Right ventricle myocardium inferior (tissue), 1 donor: ENCODE measurements around the gene ARHGAP30. TPM values are rescaled to one million over a fixed set of nuclear protein-coding genes. Genes with fewer than 3 reads are reported as not detected.
"Not testable (repeated sequence)": the region's sequence is repeated elsewhere in the genome, so short reads cannot be mapped to it uniquely, and the experiment has no call there.

ENCODE experiments used
- ATAC-seq: fragments of 200-7000 bp; cut with Tn5 transposase; one replicate; pipeline ENCODE4 v1.9.1; 2020; ENCODE audit warnings: mild to moderate bottlenecking, moderate library complexity
- DNase-seq: peaks from one replicate; pipeline ENCODE4 v3.0.0; 2021; ENCODE audit errors: missing footprints
- intact Hi-C: fragments of 100-400 bp; cut with DNase I; formaldehyde crosslinking; loops from one replicate; pipeline ENCODE4 v1.11.0; 2022
- long read RNA-seq: library from polyadenylated mRNA; unstranded; transcript quantifications from one replicate; pipeline ENCODE4 v2.0.0, GENCODE V29; 2021
- total RNA-seq: library from RNA; stranded (reverse); fragmentation: NEBNext Ultra II Directional; extraction: Animal tissue kit (Norgen Biotek cat#: 25700); gene quantifications from one replicate; pipeline ENCODE4 v1.2.1, GENCODE V29; 2021
- donor health status: DM: no; HTN: yes; CAD: no; lungs with severe emphysema.

The ARHGAP30 gene
- 3.7 TPM for total RNA-seq
- long read RNA-seq, full-length matches to known transcripts: 1 of 3 reads
- long read RNA-seq, partial matches to known transcripts: 0 of 3 reads
- long read RNA-seq, other reads (novel, unspliced or antisense): 2 of 3 reads

GRCh38 chr1:161069731-161070270, at the start of gene ARHGAP30:
Gene ARHGAP30 (minus strand): TSS chr1:161069891. CDS start chr1:161069624, 267 bp downstream.
- intact Hi-C loops: no loop called here
- ATAC-seq (peak; percentile 56), DNase-seq (peak; percentile 92)

- intact Hi-C loops: loop anchor here (1.0 to 5.0 kb wide), 2 partner anchors 14 to 76 kb away; partner anchors contain the start of gene DEDD
- DNase-seq (peak; percentile 94), ATAC-seq (peak; percentile 89)
Measured at GRCh38 chr1:161117759-161118581, 48.3 kb upstream of the ARHGAP30 start, which contains the start of the genes NIT1 and PFDN2. Gene NIT1 (plus strand): TSS chr1:161118105. CDS start chr1:161118177, 72 bp downstream. Gene PFDN2 (minus strand): TSS chr1:161118037. CDS start chr1:161118026, 11 bp downstream.

- not testable (repeated sequence) for DNase-seq, ATAC-seq
- intact Hi-C loops: loop anchor here (5.0 kb wide), 1 partner anchor 74 kb away; no protein-coding TSS in a partner anchor
Measured at GRCh38 chr1:161115961-161116360, 46.3 kb upstream of the ARHGAP30 start.

GRCh38 chr1:161115132-161115711, 45.5 kb upstream of the ARHGAP30 start:
- DNase-seq: no peak
- intact Hi-C loops: loop anchor here (5.0 kb wide), 1 partner anchor 73 kb away; no protein-coding TSS in a partner anchor

GRCh38 chr1:161114556-161114955, 44.9 kb upstream of the ARHGAP30 start:
- DNase-seq (no peak), ATAC-seq (no peak)
- intact Hi-C loops: no loop called here

More at GRCh38 chr1:161115132-161115711, 45.5 kb upstream of the ARHGAP30 start:
- no peak for ATAC-seq

GRCh38 chr1:161113915-161114314, 44.2 kb upstream of the ARHGAP30 start:
- DNase-seq (no peak), ATAC-seq (no peak)
- intact Hi-C loops: no loop called here

- DNase-seq (no peak), ATAC-seq (no peak)
- intact Hi-C loops: no loop called here
Measured at GRCh38 chr1:161111527-161111926, 41.8 kb upstream of the ARHGAP30 start.

GRCh38 chr1:161111117-161111516, 41.4 kb upstream of the ARHGAP30 start:
- ATAC-seq: no peak
- intact Hi-C loops: no loop called here
- no peak for DNase-seq

GRCh38 chr1:161106431-161106830, 36.7 kb upstream of the ARHGAP30 start:
- ATAC-seq (no peak), DNase-seq (no peak)
- intact Hi-C loops: no loop called here

- ATAC-seq (no peak), DNase-seq (no peak)
- intact Hi-C loops: no loop called here
Measured at GRCh38 chr1:161100556-161100955, 30.9 kb upstream of the ARHGAP30 start.

- intact Hi-C loops: loop anchor here (5.0 kb wide), 1 partner anchor 372 kb away; no protein-coding TSS in a partner anchor
- no peak for DNase-seq
- no peak for ATAC-seq
Measured at GRCh38 chr1:161099090-161099802, 29.6 kb upstream of the ARHGAP30 start.

GRCh38 chr1:161098210-161099068, 28.7 kb upstream of the ARHGAP30 start, which contains the start of gene KLHDC9:
Gene KLHDC9 (plus strand): TSS chr1:161098361. CDS start chr1:161098536, 175 bp downstream.
- intact Hi-C loops: loop anchor here (5.0 kb wide), 1 partner anchor 371 kb away; no protein-coding TSS in a partner anchor
- peak; percentile 78 for DNase-seq
- ATAC-seq: peak; percentile 64

- intact Hi-C loops: loop anchor here (5.0 kb wide), 1 partner anchor 369 kb away; no protein-coding TSS in a partner anchor
- DNase-seq: no peak
- peak; percentile 82 for ATAC-seq
Measured at GRCh38 chr1:161096530-161096929, 26.8 kb upstream of the ARHGAP30 start.

- DNase-seq: no peak
- no peak for ATAC-seq
- intact Hi-C loops: loop anchor here (5.0 kb wide), 1 partner anchor 369 kb away; no protein-coding TSS in a partner anchor
Measured at GRCh38 chr1:161096015-161096414, 26.3 kb upstream of the ARHGAP30 start.

- intact Hi-C loops: loop anchor here (5.0 kb wide), 1 partner anchor 368 kb away; no protein-coding TSS in a partner anchor
- no peak for ATAC-seq
- no peak for DNase-seq
Measured at GRCh38 chr1:161095230-161095629, 25.5 kb upstream of the ARHGAP30 start.

GRCh38 chr1:161094481-161094880, 24.8 kb upstream of the ARHGAP30 start:
- DNase-seq (no peak), ATAC-seq (no peak)
- intact Hi-C loops: no loop called here

- DNase-seq: no peak
- intact Hi-C loops: no loop called here
- no peak for ATAC-seq
Measured at GRCh38 chr1:161092621-161093028, 22.9 kb upstream of the ARHGAP30 start.
